B cell (primary cell): ENCODE measurements around the gene DSG2.

Experiments used
- EZH2 ChIP-seq: IDR thresholded peaks from 2 replicates; pipeline ENCODE4 v1.6.1; 2012; ENCODE audit warnings: borderline replicate concordance, low read depth, mild to moderate bottlenecking, moderate library complexity, low read length; ENCODE audit not compliant: insufficient read depth, poor library complexity, severe bottlenecking
- TF ChIP-seq, protein P1 (sequence below): fragments of 200-600 bp; IDR thresholded peaks from one replicate; pipeline ENCODE4 v1.8.0; 2022; ENCODE audit warnings: antibody characterized with exemption, mild to moderate bottlenecking

DNA sequence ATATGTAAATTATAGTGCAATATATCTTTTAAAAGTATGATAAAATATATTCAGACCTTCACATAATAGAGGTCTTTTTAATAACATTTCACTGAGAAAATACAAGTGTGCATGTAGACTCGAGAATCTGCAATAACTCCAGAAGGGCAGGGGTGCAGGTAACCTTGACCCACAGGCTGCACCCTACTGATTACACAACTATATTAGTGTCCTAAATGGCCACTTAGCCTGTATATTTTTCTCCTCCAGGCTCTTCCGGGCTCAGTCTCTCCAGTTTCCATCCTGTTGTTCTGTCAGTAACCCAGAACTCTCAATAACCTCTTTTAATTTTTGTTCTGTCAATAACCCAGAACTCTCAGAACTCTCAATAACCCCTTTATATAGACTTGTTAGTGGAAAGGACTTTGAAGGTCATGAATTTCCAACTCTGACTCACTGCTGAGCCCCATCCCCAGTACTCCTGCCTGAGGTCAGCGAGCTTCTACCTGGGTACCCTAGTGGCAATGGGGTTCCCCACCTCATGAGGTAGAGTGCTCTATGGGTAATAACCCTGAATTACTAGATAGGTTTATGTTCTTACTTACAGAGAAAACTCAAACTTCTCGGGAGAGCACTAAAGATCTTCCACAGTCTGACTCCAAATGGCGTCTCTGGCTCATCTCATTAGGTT lies 85.3 kb downstream of the DSG2 start:
- TF ChIP-seq, protein P1, sequence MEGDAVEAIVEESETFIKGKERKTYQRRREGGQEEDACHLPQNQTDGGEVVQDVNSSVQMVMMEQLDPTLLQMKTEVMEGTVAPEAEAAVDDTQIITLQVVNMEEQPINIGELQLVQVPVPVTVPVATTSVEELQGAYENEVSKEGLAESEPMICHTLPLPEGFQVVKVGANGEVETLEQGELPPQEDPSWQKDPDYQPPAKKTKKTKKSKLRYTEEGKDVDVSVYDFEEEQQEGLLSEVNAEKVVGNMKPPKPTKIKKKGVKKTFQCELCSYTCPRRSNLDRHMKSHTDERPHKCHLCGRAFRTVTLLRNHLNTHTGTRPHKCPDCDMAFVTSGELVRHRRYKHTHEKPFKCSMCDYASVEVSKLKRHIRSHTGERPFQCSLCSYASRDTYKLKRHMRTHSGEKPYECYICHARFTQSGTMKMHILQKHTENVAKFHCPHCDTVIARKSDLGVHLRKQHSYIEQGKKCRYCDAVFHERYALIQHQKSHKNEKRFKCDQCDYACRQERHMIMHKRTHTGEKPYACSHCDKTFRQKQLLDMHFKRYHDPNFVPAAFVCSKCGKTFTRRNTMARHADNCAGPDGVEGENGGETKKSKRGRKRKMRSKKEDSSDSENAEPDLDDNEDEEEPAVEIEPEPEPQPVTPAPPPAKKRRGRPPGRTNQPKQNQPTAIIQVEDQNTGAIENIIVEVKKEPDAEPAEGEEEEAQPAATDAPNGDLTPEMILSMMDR: no peak
- TF ChIP-seq EZH2: no peak
